ENCODE results near the gene KCNJ16.

Gene KCNJ16

DNA sequence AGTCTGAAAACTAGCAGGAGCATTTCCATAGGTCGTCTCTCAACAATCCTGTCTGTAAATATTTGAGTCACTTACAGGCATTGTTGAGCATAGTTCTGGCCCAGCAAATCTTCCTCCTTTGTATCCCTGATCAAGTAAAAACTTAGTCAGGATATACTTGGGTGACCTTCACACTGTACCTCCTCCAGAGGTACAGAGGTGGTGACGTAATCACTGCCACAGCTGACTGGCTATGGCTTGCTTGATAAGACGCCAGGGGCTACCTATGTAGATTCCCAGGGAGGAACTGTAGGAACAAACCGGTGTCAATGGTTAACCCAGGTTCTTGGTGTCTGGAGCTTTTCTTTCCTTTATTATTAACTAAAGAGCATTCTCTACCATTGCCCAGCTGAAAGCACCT, at the start of gene KCNJ16:
Gene KCNJ16, plus strand, starts transcription at position 270 of the 400 bp plus-strand sequence. CDS start 56,863 bp downstream, outside the sequence.
- TF ChIP-seq, protein P1, sequence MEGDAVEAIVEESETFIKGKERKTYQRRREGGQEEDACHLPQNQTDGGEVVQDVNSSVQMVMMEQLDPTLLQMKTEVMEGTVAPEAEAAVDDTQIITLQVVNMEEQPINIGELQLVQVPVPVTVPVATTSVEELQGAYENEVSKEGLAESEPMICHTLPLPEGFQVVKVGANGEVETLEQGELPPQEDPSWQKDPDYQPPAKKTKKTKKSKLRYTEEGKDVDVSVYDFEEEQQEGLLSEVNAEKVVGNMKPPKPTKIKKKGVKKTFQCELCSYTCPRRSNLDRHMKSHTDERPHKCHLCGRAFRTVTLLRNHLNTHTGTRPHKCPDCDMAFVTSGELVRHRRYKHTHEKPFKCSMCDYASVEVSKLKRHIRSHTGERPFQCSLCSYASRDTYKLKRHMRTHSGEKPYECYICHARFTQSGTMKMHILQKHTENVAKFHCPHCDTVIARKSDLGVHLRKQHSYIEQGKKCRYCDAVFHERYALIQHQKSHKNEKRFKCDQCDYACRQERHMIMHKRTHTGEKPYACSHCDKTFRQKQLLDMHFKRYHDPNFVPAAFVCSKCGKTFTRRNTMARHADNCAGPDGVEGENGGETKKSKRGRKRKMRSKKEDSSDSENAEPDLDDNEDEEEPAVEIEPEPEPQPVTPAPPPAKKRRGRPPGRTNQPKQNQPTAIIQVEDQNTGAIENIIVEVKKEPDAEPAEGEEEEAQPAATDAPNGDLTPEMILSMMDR (conservative IDR thresholded peaks at IDR 0.05; ENCODE audit: low read length) = no peak
- H3K4me3 ChIP-seq (ENCODE audit: low read length) = no peak within 1 kb of the TSS
- DNase-seq (ENCODE audit: low read depth) = no peak

DNA sequence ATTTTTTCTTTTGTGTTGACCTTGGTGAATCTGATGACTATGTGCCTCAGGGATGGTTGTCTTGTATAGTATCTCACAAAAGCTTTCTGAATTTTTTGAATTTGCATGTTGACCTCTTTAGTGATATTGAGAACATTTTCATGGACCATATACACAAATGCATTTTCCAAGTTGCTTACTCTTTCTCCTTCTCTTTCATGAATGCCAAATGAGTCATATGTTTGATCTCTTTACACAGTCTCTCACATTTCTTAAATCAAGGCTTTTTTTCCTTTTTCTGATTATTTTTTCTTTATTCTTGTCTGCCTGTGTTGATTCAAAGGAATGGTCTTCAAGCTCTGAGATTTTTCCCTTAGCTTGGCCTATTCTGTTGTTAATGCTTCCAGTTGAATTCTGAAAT, 46.6 kb upstream of the KCNJ16 start:
- DNase-seq (ENCODE audit: low read depth) = no peak
- TF ChIP-seq, protein P1 (conservative IDR thresholded peaks at IDR 0.05; ENCODE audit: low read length) = no peak
- no peak overlapping the region for H3K4me3 ChIP-seq (ENCODE audit: low read length)

DNA sequence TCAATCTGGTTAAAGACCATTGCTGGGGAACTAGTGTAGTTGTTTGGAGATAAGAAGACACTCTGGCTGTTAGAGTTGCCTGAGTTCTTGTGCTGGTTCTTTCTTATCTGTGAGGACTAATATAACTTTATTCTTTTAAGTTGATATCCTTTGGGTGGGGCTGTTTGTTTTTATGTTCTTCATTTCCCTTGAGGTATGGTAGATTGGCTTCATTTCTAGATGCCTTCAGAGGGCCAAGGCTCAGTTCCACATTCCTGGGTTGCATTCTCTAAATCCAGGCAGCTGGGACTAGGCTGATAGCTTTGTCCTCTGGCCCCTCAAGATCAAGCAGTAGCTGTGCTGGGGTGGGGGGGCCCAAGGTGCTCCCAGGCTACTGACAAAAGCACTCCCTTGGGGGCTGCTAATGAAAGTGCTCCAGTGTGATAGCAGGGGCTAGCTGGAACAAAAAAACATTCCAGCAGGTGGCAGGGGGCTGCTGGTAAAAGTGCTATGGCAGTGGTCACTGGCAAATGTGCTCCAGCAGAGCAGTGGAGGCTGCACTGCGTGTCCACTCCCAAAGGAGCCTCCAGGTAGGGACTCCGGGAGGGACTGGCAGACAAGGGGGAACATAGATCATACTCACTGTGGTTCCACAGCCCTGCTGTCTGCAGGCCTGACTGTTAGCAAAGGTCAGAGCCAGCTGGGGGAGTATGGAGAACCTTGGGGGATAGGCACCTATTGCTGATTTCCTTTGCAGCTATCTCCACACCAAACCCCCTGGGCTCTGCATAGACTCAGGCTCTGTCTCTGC, 45.9 kb upstream of the KCNJ16 start:
- TF ChIP-seq, protein P1 (conservative IDR thresholded peaks at IDR 0.05; ENCODE audit: low read length) = no peak
- no peak overlapping the region for H3K4me3 ChIP-seq (ENCODE audit: low read length)
- DNase-seq (ENCODE audit: low read depth) = no peak

DNA sequence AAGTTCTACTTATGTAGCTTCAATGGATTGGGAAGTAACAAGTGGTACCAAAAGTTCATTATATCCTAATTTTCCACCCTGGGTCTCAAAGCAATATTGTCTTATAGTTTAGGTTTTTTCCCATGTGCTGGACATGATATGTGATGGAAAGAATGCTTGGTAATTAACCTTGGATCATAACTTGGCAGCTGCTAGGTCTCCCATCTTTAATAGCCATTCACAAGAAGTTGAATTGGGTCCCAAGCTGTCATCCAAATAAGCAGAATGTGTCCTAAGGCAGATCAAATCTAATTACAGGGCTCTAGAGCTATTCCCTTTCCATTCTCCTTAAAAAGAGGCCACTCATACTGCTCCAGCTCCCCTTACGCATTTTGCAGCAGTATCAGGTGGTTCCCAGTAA, 44.7 kb upstream of the KCNJ16 start:
- no peak for DNase-seq (ENCODE audit: low read depth)
- H3K4me3 ChIP-seq (ENCODE audit: low read length) = no peak overlapping the region
- TF ChIP-seq, protein P1 (conservative IDR thresholded peaks at IDR 0.05; ENCODE audit: low read length) = no peak

DNA sequence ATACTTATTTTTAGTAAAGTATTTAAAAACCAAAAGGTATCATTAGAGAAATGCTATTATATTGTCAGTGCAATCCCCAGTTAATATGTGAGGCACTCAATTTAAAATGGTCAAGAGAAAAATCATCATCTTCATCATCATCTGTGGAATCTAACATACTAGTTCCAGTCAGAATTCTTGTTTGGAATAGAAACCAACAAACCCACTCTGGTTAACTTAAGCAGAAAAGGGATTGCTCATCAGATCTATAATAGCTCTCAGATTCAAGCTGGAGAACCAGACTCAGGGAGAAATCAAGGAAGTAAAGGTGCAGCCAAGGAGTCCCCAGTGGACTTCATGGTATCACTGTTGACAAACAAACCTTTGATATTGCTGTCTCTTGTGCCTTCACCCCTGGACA, 43.7 kb upstream of the KCNJ16 start:
- H3K4me3 ChIP-seq (ENCODE audit: low read length) = no peak overlapping the region
- DNase-seq (ENCODE audit: low read depth) = no peak
- TF ChIP-seq, protein P1 (conservative IDR thresholded peaks at IDR 0.05; ENCODE audit: low read length) = no peak

DNA sequence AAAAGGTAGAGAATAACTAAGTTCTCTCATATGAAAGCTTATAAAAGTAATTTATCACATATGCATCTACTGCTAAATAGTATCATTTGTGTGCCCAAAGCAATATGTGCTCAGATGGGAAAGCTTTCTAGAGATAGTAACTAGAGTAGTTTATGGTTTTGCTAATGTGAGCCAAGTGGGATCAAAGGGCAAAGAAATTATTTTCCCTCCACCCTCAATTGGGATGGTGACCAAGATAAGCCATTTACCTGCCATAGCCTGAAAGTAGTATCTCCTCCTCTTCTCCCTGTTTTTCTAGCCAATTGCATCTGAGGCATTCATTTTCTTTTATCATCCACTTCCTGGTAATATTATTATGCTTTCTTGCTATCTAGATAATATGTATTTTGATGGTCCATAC, 41.9 kb upstream of the KCNJ16 start:
- DNase-seq (ENCODE audit: low read depth) = no peak
- H3K4me3 ChIP-seq (ENCODE audit: low read length) = no peak overlapping the region
- TF ChIP-seq, protein P1 (conservative IDR thresholded peaks at IDR 0.05; ENCODE audit: low read length) = no peak

DNA sequence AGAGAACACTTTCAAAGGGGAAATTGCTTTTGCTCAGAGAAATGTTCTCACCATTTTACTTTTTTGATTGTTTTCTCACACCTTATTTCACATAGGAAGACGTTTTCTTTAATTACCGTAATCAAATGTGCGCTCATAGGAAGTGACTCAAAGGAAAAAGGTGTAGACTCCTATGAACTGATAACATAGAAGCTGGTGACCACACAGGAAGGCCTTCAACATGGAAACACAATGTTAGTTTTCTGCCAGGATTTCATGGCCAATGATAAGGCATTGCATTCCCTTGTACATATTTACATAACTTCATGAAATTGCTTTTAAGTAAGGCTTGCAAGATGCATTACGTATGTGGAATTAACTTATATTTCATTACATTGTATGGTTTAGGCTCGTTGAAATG, 40.9 kb upstream of the KCNJ16 start:
- no peak for DNase-seq (ENCODE audit: low read depth)
- TF ChIP-seq, protein P1 (conservative IDR thresholded peaks at IDR 0.05; ENCODE audit: low read length) = no peak
- no peak overlapping the region for H3K4me3 ChIP-seq (ENCODE audit: low read length)
